K562 (cell line): ENCODE results near the gene TUBA1A. TPM values are rescaled to one million over a fixed set of nuclear protein-coding genes. Genes with fewer than 3 reads are reported as not detected.

Experiments used
- C11orf30 ChIP-seq: fragments of 450-650 bp; IDR thresholded peaks from 2 replicates; pipeline ENCODE4 v1.6.1; 2016; ENCODE audit warnings: low read depth, mild to moderate bottlenecking
- CHCHD3 ChIP-seq: fragments of 250-450 bp; sonication (Bioruptor Pico); IDR thresholded peaks from 2 replicates; pipeline ENCODE4 v2.1.2; 2022; ENCODE audit warnings: mild to moderate bottlenecking
- FIP1L1 ChIP-seq: fragments of 200-400 bp; formaldehyde crosslinking; IDR thresholded peaks from 2 replicates; pipeline ENCODE4 v1.6.1; 2018; ENCODE audit warnings: mild to moderate bottlenecking, low read depth, low read length; ENCODE audit not compliant: poor library complexity, severe bottlenecking
- GATAD2A ChIP-seq: fragments of 450-650 bp; IDR thresholded peaks from 2 replicates; pipeline ENCODE4 v1.6.1; 2017
- HNRNPUL1 ChIP-seq: fragments of 200-400 bp; formaldehyde crosslinking; IDR thresholded peaks from 2 replicates; pipeline ENCODE4 v1.6.1; 2017; ENCODE audit warnings: low read length
- MAFF ChIP-seq: IDR thresholded peaks from 2 replicates; pipeline ENCODE4 v1.6.1; 2012; ENCODE audit warnings: low read length, improper control_type of control experiment
- MED1 ChIP-seq: sonication (generic); formaldehyde crosslinking; IDR thresholded peaks from 2 replicates; pipeline ENCODE4 v1.8.1; 2023; ENCODE audit warnings: missing genetic modification reagents, borderline replicate concordance
- NCOA6 ChIP-seq: fragments of 450-650 bp; IDR thresholded peaks from 2 replicates; pipeline ENCODE4 v1.6.1; 2017; ENCODE audit warnings: mild to moderate bottlenecking
- NFE2 ChIP-seq: IDR thresholded peaks from 2 replicates; pipeline ENCODE4 v1.6.1; 2014; ENCODE audit warnings: antibody characterized with exemption, low read depth
- NFRKB ChIP-seq: fragments of 450-650 bp; IDR thresholded peaks from 2 replicates; pipeline ENCODE4 v1.6.1; 2016; ENCODE audit warnings: low read depth
- RBFOX2 ChIP-seq: fragments of 200-400 bp; formaldehyde crosslinking; IDR thresholded peaks from 2 replicates; pipeline ENCODE4 v1.6.1; 2017; ENCODE audit warnings: low read depth, mild to moderate bottlenecking, low read length, moderate library complexity
- SMARCA4 ChIP-seq: fragments of 450-650 bp; IDR thresholded peaks from 2 replicates; pipeline ENCODE4 v1.6.1; 2016
- TBP ChIP-seq: optimal IDR thresholded peaks from 2 replicates; pipeline ENCODE3; 2011; ENCODE audit warnings: low read depth, low read length, improper control_type of control experiment
- TCF3 ChIP-seq: sonication (generic); formaldehyde crosslinking; IDR thresholded peaks from 2 replicates; pipeline ENCODE4 v1.4.0; 2020; ENCODE audit warnings: mild to moderate bottlenecking, missing genetic modification reagents
- ZKSCAN3 ChIP-seq: fragments of 250-450 bp; sonication (Bioruptor Pico); IDR thresholded peaks from 2 replicates; pipeline ENCODE4 v1.4.0; 2020
- ZNF274 ChIP-seq: IDR thresholded peaks from 2 replicates; pipeline ENCODE4 v1.6.1; 2011; ENCODE audit warnings: low read depth, mild to moderate bottlenecking, low read length, moderate library complexity, borderline replicate concordance
- ZNF316 ChIP-seq: fragments of 450-650 bp; IDR thresholded peaks from 2 replicates; pipeline ENCODE4 v1.6.1; 2016
- ZNF449 ChIP-seq: fragments of 250-450 bp; sonication (Bioruptor Pico); IDR thresholded peaks from 2 replicates; pipeline ENCODE4 v1.8.0; 2022; ENCODE audit warnings: moderate library complexity, mild to moderate bottlenecking, inconsistent platforms
- ZNF695 ChIP-seq: fragments of 450-650 bp; formaldehyde crosslinking; IDR thresholded peaks from 2 replicates; pipeline ENCODE4 v1.4.0; 2020; ENCODE audit warnings: mild to moderate bottlenecking, moderate library complexity
- ZNF696 ChIP-seq: fragments of 250-450 bp; sonication (Bioruptor Pico); conservative IDR thresholded peaks from 2 replicates; pipeline ENCODE4 v1.4.0; 2020; ENCODE audit warnings: mild to moderate bottlenecking, moderate library complexity
- ZNF766 ChIP-seq: fragments of 200-800 bp; sonication (Bioruptor generic); conservative IDR thresholded peaks from 2 replicates; pipeline ENCODE4 v1.6.1; 2016; ENCODE audit warnings: missing genetic modification characterization, missing compliant biosample characterization
- ZZZ3 ChIP-seq: fragments of 450-650 bp; IDR thresholded peaks from 2 replicates; pipeline ENCODE4 v1.6.1; 2016; ENCODE audit warnings: antibody characterized with exemption, mild to moderate bottlenecking, moderate library complexity
- polyA plus RNA-seq, 8 experiments: library from polyadenylated mRNA; depleted of rRNA in 4 of 8; stranded (reverse) in 5 of 8; unstranded in 3 of 8; fragments of >200 nt; fragmentation: Nextera tagmentation in 2 of 8; fragmentation: Illumina TruSeq in 1 of 8; extraction: Ambion mirVana in 2 of 8; extraction: Trizol in 1 of 8; gene quantifications; 2 replicates each; pipeline versions ENCODE4 v1.2.1 to v1.2.3, GENCODE V29; 2011 to 2014; ENCODE audit warnings: inconsistent platforms in 1 of 8, missing spikeins in 1 of 8
- total RNA-seq, 7 experiments: library from RNA; depleted of rRNA in 6 of 7; stranded (reverse); fragments of >200 nt in 6 of 7; fragmentation: Illumina TruSeq in 2 of 7; extraction: Trizol in 2 of 7; gene quantifications; 2 replicates each; pipeline versions ENCODE4 v1.2.1 to v1.2.3, GENCODE V29; 2011 to 2021; ENCODE audit warnings: low replicate concordance in 1 of 7
- TF ChIP-seq, protein P1 (sequence below): fragments of 450-650 bp; formaldehyde crosslinking; conservative IDR thresholded peaks from 2 replicates; pipeline ENCODE4 v1.4.0; 2022; ENCODE audit warnings: mild to moderate bottlenecking, missing genetic modification characterization
- TF ChIP-seq, protein P2 (sequence below): sonication (generic); formaldehyde crosslinking; IDR thresholded peaks from 2 replicates; pipeline ENCODE4 v1.8.0; 2022; ENCODE audit warnings: missing genetic modification reagents, mild to moderate bottlenecking, borderline replicate concordance
- TF ChIP-seq, protein P3 (sequence below): fragments of 250-450 bp; sonication (Bioruptor Pico); IDR thresholded peaks from 2 replicates; pipeline ENCODE4 v1.9.0; 2021; ENCODE audit warnings: mild to moderate bottlenecking, inconsistent platforms
- TF ChIP-seq, protein P4 (sequence below): fragments of 250-450 bp; sonication (Bioruptor Pico); IDR thresholded peaks from 2 replicates; pipeline ENCODE4 v1.8.0; 2021; ENCODE audit warnings: moderate library complexity, mild to moderate bottlenecking, inconsistent platforms

TUBA1A gene
- total and polyA plus RNA-seq, 9 of the 15 experiments (the other 6 are each of a cell fraction or from before 2014, with no cell fraction given) = 7.4 to 45.1 (median 11.9) TPM

- TF ChIP-seq, protein P1, sequence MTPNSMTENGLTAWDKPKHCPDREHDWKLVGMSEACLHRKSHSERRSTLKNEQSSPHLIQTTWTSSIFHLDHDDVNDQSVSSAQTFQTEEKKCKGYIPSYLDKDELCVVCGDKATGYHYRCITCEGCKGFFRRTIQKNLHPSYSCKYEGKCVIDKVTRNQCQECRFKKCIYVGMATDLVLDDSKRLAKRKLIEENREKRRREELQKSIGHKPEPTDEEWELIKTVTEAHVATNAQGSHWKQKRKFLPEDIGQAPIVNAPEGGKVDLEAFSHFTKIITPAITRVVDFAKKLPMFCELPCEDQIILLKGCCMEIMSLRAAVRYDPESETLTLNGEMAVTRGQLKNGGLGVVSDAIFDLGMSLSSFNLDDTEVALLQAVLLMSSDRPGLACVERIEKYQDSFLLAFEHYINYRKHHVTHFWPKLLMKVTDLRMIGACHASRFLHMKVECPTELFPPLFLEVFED = no peak
- no peak for TF ChIP-seq NCOA6
- no peak for TF ChIP-seq FIP1L1
- TF ChIP-seq, protein P2, sequence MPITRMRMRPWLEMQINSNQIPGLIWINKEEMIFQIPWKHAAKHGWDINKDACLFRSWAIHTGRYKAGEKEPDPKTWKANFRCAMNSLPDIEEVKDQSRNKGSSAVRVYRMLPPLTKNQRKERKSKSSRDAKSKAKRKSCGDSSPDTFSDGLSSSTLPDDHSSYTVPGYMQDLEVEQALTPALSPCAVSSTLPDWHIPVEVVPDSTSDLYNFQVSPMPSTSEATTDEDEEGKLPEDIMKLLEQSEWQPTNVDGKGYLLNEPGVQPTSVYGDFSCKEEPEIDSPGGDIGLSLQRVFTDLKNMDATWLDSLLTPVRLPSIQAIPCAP (CRISPR knock-in tag) = no peak
- TF ChIP-seq MED1 (CRISPR knock-in tag) = no peak
- no peak for TF ChIP-seq ZZZ3
- no peak for TF ChIP-seq ZNF695
- TF ChIP-seq RBFOX2 = 0 out of 2 replicates have a peak, but pooled peaks have one; percentile 27
- TF ChIP-seq, protein P3, sequence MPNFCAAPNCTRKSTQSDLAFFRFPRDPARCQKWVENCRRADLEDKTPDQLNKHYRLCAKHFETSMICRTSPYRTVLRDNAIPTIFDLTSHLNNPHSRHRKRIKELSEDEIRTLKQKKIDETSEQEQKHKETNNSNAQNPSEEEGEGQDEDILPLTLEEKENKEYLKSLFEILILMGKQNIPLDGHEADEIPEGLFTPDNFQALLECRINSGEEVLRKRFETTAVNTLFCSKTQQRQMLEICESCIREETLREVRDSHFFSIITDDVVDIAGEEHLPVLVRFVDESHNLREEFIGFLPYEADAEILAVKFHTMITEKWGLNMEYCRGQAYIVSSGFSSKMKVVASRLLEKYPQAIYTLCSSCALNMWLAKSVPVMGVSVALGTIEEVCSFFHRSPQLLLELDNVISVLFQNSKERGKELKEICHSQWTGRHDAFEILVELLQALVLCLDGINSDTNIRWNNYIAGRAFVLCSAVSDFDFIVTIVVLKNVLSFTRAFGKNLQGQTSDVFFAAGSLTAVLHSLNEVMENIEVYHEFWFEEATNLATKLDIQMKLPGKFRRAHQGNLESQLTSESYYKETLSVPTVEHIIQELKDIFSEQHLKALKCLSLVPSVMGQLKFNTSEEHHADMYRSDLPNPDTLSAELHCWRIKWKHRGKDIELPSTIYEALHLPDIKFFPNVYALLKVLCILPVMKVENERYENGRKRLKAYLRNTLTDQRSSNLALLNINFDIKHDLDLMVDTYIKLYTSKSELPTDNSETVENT = 0 out of 2 replicates have a peak, but pooled peaks have one; percentile 56
- TF ChIP-seq NFRKB = no peak
- 0 out of 2 replicates have a peak, but pooled peaks have one; percentile 18 for TF ChIP-seq ZNF316
- no peak for TF ChIP-seq ZKSCAN3 (CRISPR knock-in tag)
- TF ChIP-seq SMARCA4 = no peak
- peak; percentile 80 for TF ChIP-seq TBP
- TF ChIP-seq, protein P4, sequence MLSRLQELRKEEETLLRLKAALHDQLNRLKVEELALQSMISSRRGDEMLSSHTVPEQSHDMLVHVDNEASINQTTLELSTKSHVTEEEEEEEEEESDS (CRISPR knock-in tag) = peak; percentile 73
- TF ChIP-seq HNRNPUL1 = no peak
- no peak for TF ChIP-seq ZNF449 (CRISPR knock-in tag)
- no peak for TF ChIP-seq TCF3 (CRISPR knock-in tag)
- TF ChIP-seq MAFF = no peak
- no peak for TF ChIP-seq ZNF766
- peak; percentile 94; the same call in 1 of the 2 replicates for TF ChIP-seq CHCHD3 (CRISPR knock-in tag)
- TF ChIP-seq C11orf30 = no peak
- no peak for TF ChIP-seq ZNF274
- no peak for TF ChIP-seq GATAD2A
- TF ChIP-seq ZNF696 (CRISPR knock-in tag) = no peak
- no peak for TF ChIP-seq NFE2
These were observed 27.6 kb downstream of the TUBA1A start (continued) for GRCh38 chr12:49161092-49161795.
